Nephron (organoid): ENCODE measurements around the gene PLIN1.

ENCODE experiments used
- H3K27ac Mint-ChIP-seq, 3 experiments: 2 replicates each; pipeline ENCODE4 v1.8.0; 2020; ENCODE audit warnings: mixed read lengths in 3 of 3, mild to moderate bottlenecking in 2 of 3, moderate library complexity in 1 of 3
- H3K27me3 Mint-ChIP-seq: 2 replicates; pipeline ENCODE4 v1.8.0; 2021; ENCODE audit warnings: low read depth, mild to moderate bottlenecking, moderate library complexity, mixed read lengths
- H3K36me3 Mint-ChIP-seq: 2 replicates; pipeline ENCODE4 v1.8.0; 2020; ENCODE audit warnings: low read depth, mixed read lengths
- H3K4me1 Mint-ChIP-seq: 2 replicates; pipeline ENCODE4 v1.8.0; 2020; ENCODE audit warnings: mixed read lengths
- H3K4me3 Mint-ChIP-seq, 3 experiments: 2 replicates each; pipeline ENCODE4 v1.8.0; 2020; ENCODE audit warnings: mild to moderate bottlenecking in 3 of 3, mixed read lengths in 3 of 3, moderate library complexity in 2 of 3
- H3K9me3 Mint-ChIP-seq: 2 replicates; pipeline ENCODE4 v1.8.0; 2020; ENCODE audit warnings: mixed read lengths
- TF ChIP-seq, protein P1 (sequence below), 3 experiments: fragments of 200-600 bp; sonication (generic); IDR thresholded peaks; one replicate each; pipeline ENCODE4 v1.5.0; 2021; ENCODE audit warnings: antibody characterized with exemption in 3 of 3; ENCODE audit not compliant: unreplicated experiment in 3 of 3

The PLIN1 gene, protein sequence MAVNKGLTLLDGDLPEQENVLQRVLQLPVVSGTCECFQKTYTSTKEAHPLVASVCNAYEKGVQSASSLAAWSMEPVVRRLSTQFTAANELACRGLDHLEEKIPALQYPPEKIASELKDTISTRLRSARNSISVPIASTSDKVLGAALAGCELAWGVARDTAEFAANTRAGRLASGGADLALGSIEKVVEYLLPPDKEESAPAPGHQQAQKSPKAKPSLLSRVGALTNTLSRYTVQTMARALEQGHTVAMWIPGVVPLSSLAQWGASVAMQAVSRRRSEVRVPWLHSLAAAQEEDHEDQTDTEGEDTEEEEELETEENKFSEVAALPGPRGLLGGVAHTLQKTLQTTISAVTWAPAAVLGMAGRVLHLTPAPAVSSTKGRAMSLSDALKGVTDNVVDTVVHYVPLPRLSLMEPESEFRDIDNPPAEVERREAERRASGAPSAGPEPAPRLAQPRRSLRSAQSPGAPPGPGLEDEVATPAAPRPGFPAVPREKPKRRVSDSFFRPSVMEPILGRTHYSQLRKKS

GRCh38 chr15:89679212-89679611 lies at the start of gene PLIN1:
Gene PLIN1 (minus strand): TSS chr15:89679367. CDS start chr15:89677489, 1,878 bp downstream.
- H3K36me3 Mint-ChIP-seq = peaks cover 13% of the 10 kb centered on the region
- H3K9me3 Mint-ChIP-seq = no peaks in the 10 kb centered on the region

GRCh38 chr15:89728254-89728653 lies 49.1 kb upstream of the PLIN1 start:
- Mint-ChIP-seq H3K4me3 (no peak overlapping the region), H3K9me3 (no peaks in the 10 kb centered on the region), H3K27ac (no peak overlapping the region), H3K4me1 (no peaks in the 10 kb centered on the region), H3K27me3 (peaks cover 19% of the 10 kb centered on the region), H3K36me3 (no peaks in the 10 kb centered on the region)
- TF ChIP-seq, protein P1, sequence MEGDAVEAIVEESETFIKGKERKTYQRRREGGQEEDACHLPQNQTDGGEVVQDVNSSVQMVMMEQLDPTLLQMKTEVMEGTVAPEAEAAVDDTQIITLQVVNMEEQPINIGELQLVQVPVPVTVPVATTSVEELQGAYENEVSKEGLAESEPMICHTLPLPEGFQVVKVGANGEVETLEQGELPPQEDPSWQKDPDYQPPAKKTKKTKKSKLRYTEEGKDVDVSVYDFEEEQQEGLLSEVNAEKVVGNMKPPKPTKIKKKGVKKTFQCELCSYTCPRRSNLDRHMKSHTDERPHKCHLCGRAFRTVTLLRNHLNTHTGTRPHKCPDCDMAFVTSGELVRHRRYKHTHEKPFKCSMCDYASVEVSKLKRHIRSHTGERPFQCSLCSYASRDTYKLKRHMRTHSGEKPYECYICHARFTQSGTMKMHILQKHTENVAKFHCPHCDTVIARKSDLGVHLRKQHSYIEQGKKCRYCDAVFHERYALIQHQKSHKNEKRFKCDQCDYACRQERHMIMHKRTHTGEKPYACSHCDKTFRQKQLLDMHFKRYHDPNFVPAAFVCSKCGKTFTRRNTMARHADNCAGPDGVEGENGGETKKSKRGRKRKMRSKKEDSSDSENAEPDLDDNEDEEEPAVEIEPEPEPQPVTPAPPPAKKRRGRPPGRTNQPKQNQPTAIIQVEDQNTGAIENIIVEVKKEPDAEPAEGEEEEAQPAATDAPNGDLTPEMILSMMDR (IDR thresholded peaks at IDR 0.05; ENCODE audit: unreplicated experiment in 3 of 3) = no peak

More at GRCh38 chr15:89679212-89679611, at the start of gene PLIN1:
- Mint-ChIP-seq H3K4me3 (peak within 1 kb of the TSS in 1 of 3 experiments; percentile 3), H3K27me3 (no peaks in the 10 kb centered on the region), H3K4me1 (peaks cover 35% of the 10 kb centered on the region), H3K27ac (peak within 1 kb of the TSS; percentile 7 to 71 (median 47))
- TF ChIP-seq, protein P1 (IDR thresholded peaks at IDR 0.05; ENCODE audit: unreplicated experiment in 3 of 3) = no peak

DNA sequence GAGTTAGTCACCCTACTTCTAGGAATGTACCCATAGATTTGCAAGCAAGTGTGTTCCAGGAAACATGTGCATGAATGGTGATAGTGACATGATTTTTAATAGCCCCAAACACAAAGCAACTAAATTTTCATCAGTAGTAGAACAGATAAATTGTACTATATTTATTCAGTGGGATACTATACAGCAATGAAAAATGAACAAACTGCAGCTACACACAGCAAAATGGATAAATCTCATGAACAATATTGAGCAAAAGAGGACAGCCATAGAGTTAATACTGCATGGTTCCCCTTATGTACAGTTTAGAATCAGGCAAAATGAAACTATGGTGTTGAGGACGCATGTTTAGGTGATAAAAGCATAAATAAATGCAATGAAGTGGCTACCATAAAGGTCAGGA lies 45.9 kb upstream of the PLIN1 start:
- peaks cover 14% of the 10 kb centered on the region for H3K27me3 Mint-ChIP-seq
- peaks cover 7% of the 10 kb centered on the region for H3K9me3 Mint-ChIP-seq

GRCh38 chr15:89724621-89725020 lies 45.5 kb upstream of the PLIN1 start:
- H3K4me1 Mint-ChIP-seq = no peaks in the 10 kb centered on the region
- no peak overlapping the region for H3K27ac Mint-ChIP-seq
- H3K4me3 Mint-ChIP-seq = no peak overlapping the region
- H3K36me3 Mint-ChIP-seq = no peaks in the 10 kb centered on the region
- TF ChIP-seq, protein P1 (IDR thresholded peaks at IDR 0.05; ENCODE audit: unreplicated experiment in 3 of 3) = no peak
- H3K27me3 Mint-ChIP-seq = peaks cover 14% of the 10 kb centered on the region
- peaks cover 7% of the 10 kb centered on the region for H3K9me3 Mint-ChIP-seq

More for the DNA sequence above, 45.9 kb upstream of the PLIN1 start:
- Mint-ChIP-seq H3K4me3 (no peak overlapping the region), H3K27ac (no peak overlapping the region), H3K4me1 (no peaks in the 10 kb centered on the region), H3K36me3 (no peaks in the 10 kb centered on the region)
- TF ChIP-seq, protein P1 (IDR thresholded peaks at IDR 0.05; ENCODE audit: unreplicated experiment in 3 of 3) = no peak

DNA sequence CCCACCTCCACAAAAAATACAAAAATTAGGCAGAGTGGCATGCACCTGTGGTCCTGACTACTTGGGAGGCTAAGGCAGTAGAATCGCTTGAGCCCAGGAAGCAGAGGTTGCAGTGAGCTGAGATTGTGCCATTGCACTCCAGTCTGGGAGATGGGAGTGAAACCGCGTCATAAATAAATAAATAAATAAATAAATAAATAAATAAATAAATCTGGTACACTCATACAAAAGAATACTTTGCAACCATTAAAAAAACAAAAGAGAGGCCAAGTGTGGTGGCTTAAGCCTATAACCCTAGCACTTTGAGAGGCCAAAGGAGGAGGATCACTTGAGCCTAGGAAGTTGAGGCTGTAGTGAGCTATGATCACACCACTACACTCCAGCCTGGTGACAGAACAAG lies 43.9 kb upstream of the PLIN1 start:
- H3K36me3 Mint-ChIP-seq = no peaks in the 10 kb centered on the region
- H3K4me1 Mint-ChIP-seq = no peaks in the 10 kb centered on the region
- peaks cover 9% of the 10 kb centered on the region for H3K27me3 Mint-ChIP-seq
- TF ChIP-seq, protein P1 (IDR thresholded peaks at IDR 0.05; ENCODE audit: unreplicated experiment in 3 of 3) = no peak
- H3K27ac Mint-ChIP-seq = no peak overlapping the region
- H3K9me3 Mint-ChIP-seq = peaks cover 7% of the 10 kb centered on the region
- H3K4me3 Mint-ChIP-seq = no peak overlapping the region
